SK-N-DZ (cell line): Measurements from ENCODE around the gene GOLGA8A. TPM values are rescaled to one million over a fixed set of nuclear protein-coding genes. Genes with fewer than 3 reads are reported as not detected.
"Not testable (repeated sequence)": the region's sequence is repeated elsewhere in the genome, so short reads cannot be mapped to it uniquely, and the experiment has no call there.

ENCODE experiments used
- DNase-seq: peaks from one replicate; pipeline ENCODE4 v3.0.0-alpha.2; 2015; ENCODE audit warnings: low spot score
- polyA plus RNA-seq, 2 experiments: library from polyadenylated mRNA; depleted of rRNA; stranded (reverse); fragments of >200 nt; gene quantifications; 2 replicates each; pipeline ENCODE4 v1.2.3, GENCODE V29; 2014

Gene GOLGA8A, protein sequence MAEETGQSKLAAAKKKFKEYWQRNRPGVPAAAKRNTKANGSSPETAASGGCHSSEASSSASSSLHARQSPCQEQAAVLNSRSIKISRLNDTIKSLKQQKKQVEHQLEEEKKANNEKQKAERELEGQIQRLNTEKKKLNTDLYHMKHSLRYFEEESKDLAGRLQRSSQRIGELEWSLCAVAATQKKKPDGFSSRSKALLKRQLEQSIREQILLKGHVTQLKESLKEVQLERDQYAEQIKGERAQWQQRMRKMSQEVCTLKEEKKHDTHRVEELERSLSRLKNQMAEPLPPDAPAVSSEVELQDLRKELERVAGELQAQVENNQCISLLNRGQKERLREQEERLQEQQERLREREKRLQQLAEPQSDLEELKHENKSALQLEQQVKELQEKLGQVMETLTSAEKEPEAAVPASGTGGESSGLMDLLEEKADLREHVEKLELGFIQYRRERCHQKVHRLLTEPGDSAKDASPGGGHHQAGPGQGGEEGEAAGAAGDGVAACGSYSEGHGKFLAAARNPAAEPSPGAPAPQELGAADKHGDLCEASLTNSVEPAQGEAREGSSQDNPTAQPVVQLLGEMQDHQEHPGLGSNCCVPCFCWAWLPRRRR
- 32.7 and 46.6 TPM in 2 replicates for polyA plus RNA-seq (2014; cell fraction: cytosol; rRNA removed)
- 468 and 593 TPM in 2 replicates for polyA plus RNA-seq (2014; cell fraction: nucleus; rRNA removed)

DNA sequence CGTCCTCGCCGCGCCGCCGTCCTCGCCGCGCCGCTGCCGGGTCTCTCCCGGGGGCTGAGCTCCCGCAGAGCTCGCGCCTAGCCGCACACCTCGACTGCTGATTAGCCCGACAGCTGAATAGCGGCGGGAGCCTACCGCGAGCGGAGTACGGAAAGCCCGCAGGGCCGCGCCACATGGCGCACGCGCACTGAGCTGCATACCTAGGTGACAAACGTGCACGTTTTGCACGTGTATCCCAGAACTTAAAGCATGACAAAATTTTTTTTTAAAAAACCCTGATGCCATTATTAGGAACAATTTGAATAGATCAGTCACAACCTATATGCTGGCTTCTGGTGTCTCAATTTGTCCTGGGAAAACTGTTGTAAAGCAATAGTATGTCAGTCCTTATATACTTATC lies at the start of gene GOLGA8A:
Gene GOLGA8A, minus strand, starts transcription at position 122 of the 400 bp plus-strand sequence. CDS start 48,117 bp downstream, outside the sequence.
- DNase-seq = peak; percentile 84

DNA sequence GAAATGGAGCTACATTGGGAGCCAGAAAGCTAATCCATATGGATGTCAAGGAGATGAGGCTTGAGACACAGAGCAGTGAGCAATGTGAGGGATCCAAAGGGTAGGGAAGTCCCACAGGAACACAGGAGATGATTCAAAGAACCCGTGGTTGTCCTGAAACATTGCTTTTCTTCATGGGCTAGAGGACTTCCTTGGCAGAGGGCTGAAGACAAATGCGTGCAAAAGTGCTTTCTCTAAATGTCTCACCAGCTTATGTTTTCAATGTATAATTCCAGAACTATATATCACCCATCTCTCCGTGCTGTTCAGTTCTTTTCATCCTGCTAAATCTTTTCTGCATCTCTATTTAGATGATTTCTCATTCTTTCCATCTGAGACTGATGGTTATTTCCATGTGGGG lies 46.0 kb upstream of the GOLGA8A start:
- DNase-seq = no peak

DNA sequence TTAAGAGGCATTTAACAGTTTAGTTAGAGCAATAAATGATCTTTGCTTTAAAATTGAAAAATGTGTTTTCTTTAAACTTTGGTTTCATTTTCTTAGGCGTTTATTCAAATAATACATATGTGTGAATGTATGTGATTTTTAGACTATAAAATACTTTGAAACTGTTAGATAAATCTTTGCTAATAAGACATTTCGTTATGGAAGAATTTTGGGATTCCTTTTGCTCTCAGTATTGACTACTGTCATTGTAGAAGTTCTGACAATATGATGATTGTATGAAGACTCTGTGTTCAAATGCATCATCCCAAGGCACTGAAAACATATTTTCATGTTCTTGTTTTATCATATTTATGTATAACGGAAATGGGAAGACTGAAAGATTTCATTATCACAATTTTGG lies 43.8 kb upstream of the GOLGA8A start:
- no peak for DNase-seq

DNA sequence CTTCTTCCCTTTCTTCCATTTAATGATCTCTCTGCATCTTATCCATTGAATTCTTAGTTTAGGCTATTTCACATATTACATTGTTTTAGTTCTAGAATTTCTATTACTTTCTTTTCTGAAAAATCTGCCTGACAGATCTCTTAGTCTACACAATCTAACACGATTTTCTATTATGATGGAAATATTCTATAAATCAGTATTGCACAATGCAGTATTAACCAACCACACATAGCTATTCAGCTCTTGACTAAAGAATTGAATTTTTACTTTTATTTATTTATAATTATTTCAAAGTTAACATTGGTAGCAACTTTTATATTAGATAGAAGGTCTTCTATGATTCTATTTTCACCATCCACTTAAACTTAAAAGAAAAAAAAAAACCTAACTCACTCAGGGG lies 36.2 kb upstream of the GOLGA8A start:
- no peak for DNase-seq

DNA sequence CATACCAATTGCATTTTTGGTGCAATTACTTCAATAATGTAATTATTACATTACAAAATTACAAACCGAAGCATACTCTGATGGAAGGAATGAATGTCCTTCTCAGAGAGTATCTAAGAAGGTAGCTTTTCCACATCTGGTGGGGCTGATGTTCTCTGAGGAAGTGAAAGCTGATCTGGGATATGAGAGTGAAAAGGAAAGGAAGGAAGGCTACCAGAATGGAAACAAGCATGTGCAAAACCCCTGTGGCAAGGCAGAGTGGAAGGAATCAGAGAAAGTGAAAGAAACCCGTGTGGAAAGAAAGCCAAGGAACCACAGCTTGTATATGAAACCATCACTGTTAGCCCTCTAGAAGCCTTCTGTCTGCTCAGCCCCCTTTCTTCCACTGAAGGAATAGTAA lies 35.3 kb upstream of the GOLGA8A start:
- no peak for DNase-seq

DNA sequence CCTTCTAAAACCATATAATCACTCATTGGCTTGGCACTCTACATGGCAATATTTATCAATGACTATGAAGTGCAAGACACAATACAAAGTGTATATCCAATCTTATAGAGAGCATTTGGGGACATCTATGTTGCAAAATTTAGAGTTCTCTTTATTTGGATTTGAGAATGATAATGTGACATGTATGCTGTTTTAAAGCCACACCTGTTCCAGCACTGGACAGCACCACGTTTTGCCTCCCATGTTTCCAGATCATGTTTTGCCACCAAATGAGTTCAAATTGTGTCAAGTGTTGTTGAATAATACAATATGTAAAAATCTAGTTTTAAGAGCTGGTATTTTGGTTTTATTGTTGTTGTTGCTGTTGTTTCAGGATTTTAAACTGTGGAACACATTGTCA lies 33.3 kb upstream of the GOLGA8A start:
- no peak for DNase-seq

DNA sequence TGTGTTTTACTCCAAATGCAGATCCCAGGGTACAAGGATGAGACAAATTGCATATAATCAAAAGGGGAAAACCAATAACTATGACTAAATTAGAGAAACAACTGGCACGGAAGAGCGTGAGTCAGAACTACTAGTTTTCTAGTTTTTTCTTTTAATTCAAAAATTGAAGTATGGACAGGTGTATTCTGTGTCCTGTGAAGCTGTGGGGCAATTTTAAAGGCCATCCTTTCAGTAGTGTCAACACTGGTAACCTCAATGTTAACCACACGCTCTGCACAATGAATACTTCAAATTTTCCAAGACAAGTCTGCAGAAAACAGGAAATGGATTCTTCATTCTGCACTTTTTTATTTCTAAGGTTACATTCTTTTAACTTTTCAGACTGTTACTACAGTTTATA lies 32.5 kb upstream of the GOLGA8A start:
- no peak for DNase-seq

DNA sequence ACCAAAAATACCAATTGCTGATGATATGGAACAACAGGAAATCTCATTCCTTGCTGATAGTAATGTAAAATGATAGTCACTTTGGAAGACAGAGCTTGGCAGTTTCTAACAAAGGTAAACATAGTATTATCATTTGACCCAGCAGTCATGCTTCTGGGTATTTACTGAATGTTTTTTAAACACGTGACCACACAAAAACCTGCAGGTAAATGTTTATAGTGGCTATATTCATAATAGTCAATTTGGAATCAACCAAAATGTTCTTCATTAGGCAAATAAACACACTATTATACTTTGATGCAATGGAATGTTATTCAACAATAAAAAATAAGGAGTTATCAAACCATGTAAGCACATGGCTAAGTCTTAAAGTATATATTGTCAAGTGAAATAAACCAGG lies 24.1 kb upstream of the GOLGA8A start:
- no peak for DNase-seq

DNA sequence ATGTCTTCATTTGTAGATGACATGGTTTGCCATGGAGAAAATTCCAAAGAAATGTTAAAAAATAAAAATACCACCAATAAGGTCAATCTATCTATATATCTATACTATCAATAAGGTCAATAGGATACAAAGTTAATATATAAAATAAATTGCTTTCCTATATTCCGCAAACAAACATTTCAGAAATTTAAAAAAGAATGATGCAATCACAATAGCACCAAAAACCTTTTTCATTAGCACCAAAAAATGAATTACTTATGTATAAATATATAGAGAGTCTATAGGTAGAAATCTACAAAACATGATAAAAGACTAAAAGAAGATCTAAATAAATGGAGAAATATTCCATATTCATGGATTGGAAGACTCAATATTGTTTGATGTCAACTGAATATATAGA lies 22.8 kb upstream of the GOLGA8A start:
- no peak for DNase-seq

DNA sequence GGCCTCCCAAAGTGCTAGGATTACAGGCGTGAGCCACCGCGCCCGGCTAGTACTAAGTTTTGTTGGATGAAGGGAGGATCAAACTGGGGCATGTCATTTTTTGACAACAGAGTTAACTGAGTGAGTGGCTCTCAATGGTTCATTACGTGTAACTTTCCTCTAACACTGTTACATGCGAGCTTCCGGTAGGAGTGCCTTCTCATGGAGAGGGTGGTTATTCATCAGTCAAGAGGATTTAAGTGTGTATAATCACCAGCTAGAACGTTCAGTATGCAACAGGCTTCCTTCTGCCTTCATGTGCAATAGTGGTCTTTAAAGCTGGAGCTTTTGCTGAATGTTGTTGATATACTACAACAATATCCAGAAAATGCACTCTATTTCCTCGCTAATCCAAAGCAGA lies 19.1 kb upstream of the GOLGA8A start:
- no peak for DNase-seq

DNA sequence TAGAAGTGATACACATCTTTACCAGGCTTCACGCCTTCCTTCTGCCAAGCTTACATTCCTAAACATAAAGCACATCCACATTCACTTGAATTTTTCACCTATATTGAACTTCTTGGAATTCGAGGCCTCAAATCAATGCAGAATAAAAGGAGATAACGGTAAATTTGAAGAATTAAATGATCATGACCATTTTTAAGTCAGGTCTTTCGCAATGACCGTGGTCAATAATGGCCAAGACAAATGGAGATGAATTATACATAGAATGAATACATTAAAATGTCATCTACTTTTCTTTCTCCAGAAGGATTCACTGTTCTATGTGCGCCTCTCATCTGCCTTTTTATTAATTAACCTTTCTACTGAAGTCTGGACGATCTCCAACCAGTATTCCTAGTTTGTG lies 5.3 kb upstream of the GOLGA8A start:
- DNase-seq = no peak

DNA sequence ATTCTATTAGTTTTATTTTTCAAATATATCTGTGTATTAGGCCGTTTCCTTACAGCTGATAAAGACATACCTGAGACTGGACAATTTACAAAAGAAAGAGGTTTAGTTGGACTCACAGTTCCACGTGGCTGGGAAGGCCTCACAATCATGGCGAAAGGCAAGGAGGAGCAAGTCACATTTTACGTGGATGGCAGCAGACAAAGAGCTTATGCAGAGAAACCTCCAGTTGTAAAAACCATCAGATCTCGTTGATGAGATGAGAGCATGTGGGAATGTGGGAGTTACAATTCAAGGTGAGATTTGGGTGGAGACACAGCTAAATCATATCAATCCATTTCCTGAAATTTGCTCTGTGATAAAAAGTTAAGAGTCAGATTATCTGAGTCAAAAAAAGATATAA lies 2.3 kb upstream of the GOLGA8A start:
- no peak for DNase-seq

DNA sequence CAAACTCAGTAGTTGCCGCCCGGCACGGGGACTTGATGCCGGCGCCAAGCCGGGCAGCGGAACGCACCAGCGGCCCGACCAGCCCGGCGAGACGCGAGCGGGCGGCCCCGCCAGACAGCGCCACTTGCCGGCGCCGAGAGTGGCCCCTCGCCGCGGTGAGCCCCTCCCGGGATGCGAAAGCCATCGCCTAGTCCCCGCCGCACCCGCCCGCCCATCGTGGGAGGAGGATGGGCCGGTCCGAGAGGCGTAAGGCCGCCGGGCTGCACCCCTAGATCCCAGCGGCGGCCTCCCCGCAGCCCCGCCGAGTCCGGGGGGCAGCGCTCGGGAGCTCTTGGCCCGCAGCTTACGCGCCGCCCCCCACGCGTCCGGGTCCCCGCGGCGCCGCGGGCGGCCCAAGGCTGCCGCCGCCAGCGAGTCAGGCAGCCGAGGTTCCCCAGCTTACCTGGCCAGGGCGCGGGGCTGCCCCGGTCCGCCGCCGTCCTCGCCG lies 609 bp downstream of the GOLGA8A start:
- DNase-seq = peak; percentile 29

DNA sequence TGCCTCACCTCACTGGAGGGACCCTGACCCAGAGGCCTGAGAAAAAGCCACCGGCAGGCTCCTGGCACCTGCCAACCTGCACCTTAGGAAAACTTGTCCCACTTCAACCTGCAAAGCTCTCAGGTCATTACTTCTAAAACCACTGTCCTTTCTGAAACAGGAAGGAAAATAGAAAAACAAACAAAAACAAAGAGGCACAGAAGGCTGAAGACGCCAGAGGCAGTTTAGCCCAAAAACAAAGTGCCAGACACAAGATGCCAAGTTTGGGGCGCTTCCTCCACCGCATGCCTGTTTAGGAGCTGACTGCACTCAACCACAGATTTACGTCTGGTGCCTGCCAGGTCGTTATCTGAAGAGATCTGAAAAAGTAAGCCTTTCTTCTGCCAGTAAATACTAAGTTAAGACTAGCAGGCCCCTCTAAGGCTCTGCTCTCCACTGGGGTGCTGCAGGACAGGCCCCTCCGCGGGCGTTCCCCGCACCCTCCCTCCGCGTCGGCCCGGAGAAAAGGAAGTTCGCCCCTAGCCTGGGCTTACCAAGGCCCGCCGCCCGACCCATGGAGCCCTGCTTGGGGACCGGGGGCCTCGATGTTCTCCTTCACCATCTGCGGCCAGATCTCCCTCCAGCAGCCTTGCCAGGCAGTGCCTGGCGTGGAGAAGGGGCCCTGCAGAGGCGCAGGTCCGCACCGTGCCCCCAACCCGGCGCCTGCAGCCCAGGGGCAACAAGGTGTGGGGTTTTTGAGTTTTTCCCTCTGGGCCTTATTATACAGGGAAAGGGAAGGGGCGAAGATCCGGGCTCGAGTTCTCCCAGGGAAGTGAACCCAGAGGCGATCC lies 1.3 kb downstream of the GOLGA8A start:
- no peak for DNase-seq

DNA sequence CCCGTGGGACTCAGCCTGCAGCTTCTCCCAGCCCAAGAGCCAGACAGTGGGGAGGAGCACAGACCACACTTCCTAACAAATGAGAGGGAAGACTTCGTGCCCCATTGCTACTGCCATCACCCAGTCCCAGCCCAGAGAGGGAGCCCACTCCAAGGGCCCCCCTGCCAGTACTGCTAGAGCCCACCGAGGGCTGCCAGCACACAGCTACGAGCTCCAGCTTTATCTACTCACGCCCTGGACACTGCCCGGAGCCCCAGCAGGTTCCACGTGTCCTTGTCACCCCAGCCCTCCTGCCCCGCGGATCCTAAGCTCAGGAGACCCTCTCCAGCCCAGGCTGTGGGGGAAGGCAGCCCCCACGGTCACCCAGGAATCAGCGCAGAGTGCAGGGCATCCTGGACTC lies 1.9 kb downstream of the GOLGA8A start:
- no peak for DNase-seq

DNA sequence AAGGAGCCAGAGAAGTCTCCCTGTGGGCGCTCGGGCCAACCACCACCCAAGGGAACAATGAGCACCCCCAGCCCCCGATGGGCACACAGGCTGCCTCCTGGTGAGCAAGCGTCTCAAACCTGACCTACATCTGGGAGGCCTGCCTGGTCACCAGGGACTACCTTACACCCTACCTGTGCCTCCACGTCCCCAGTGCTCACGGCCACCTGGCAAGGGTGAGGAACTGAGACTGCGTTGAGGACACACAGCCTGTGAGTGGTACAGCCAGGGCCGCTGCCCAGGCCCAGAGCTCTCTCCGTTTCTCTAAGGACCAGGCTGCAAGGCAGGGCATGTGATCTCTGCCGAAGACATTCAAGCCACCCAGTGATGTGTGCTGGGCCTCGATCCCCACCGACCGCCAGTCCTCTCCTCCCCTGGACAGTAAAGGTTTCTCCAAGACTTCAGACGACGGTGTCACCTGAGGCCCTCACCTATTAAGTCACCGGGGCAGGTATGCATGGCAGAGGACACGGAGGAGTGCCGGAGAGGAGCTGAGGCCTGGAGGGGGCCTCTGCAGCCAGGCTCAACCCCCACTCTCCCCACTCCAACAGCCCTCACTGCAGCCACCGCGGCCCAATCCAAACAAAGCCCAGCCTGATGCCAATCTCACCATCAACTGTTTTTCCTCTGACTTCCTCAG lies 2.8 kb downstream of the GOLGA8A start:
- DNase-seq = no peak

DNA sequence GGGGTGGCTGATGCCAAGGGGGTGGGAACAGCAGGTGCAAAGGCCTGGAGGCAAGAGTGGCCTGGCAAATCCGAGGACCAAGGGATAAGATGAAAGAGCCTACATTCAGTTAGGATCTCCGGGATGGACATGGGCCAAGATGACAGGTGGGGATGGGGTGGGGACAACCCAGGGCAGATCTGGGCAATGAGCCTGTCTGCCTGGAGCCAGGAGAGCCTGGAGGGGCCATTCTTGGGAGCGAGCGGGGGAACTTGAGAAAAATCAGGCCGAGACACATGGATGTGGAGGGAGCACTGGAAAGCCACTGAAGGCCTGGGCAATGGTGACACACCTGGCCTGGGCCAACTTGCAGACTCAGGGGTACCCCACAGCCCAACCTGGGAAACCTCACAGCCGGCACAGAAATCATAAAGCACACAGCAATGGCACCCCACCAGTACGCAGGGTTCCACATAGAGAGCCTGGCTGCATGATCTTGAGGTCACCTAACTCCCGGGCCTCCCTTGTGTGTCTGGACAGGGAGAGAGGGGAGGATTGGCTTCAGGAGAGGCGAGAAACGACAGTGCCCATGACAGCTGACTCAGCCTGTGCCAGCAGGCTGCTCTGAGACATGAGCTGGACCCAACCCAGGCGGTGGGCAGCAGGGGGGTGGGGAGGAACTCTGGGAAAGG lies 3.5 kb downstream of the GOLGA8A start:
- DNase-seq = not testable (repeated sequence)

DNA sequence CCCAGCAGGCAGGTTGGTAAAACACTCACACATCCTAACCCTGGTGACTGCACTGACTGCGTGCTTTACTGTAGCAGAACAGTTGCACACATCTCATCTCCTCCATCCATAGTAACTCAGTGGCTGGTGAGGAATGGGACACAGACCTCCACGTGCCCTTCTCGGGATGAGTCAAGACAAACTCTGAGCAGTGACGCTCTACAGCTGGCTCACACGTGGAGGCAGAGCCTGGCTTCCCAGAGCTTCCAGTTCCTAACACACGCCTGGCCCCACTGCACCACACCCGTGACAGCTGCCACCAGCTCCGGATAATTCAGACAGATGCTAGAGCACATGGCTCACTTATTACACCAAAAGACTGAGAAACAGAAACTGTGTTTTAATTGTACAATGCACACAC lies 7.0 kb downstream of the GOLGA8A start:
- DNase-seq = not testable (repeated sequence)

DNA sequence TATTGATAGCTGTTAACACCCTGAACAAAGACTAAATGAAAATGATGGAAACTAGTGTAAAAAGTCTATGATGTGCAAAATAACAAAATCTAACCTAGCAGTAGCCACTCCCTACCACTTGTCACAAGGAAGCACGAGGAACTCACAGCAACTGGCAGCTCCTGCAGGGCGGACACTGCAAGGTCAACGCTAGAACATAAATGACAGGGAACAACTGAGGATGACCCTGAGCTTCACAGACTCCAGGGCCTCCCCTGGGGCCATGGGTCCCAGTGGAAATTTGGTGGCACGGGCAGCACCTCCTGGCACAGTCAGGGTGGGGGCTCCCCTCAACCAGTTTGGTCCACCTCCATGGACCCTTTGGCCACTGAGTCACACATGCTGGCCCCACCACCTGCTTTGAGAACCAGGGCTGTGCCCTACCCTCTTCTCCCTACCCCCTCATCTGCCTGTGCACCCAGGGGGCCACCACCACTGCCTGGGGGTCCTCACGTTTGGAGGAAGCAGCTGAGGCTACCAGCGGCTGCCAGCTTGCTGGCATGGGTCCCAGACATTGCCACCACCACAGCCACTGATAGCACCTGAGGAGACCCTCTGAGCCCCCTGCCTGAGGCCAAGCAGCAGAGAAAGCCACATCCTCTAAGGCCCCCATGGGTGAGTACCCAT lies 14.1 kb downstream of the GOLGA8A start:
- not testable (repeated sequence) for DNase-seq

DNA sequence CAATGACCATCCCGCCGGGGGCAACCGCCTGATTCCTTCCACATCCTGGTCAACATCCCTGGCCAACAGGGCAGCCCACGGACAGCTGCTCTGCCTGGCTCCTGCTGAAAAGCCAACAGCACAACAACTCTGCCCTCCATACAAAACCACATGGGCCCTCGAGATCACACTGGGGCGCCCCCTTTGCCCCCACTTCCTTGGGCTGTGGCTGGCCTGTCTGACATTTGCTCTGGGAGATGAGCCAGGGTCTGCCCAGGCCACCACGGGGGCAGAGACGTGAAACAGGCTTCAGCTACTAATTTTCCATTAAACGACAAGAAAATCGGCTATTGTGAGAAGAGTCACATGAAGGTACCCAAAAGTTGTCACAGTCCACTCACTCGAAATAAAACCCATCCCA lies 16.7 kb downstream of the GOLGA8A start:
- DNase-seq = not testable (repeated sequence)
